AG04449 (cell line): ENCODE data around the gene RIPK3.

Experiments used
- CTCF ChIA-PET: fragments of 350-600 bp; formaldehyde crosslinking; extraction: SDS; loops from one replicate; lab custom pipeline; 2021; ENCODE audit warnings: antibody characterized with exemption; lab: Yijun Ruan, JAX
- POLR2A ChIA-PET: fragments of 400-600, 350-600 bp; formaldehyde crosslinking; extraction: SDS; loops from one replicate; lab custom pipeline; 2020; ENCODE audit warnings: antibody characterized with exemption, inconsistent platforms; lab: Yijun Ruan, JAX
- DNase-seq: peaks from one replicate; pipeline ENCODE4 v3.0.0-alpha.2; 2010; ENCODE audit warnings: low read depth, low spot score
- H3K4me3 ChIP-seq: 2 replicates; pipeline ENCODE4 v1.5.1; 2011; ENCODE audit warnings: low read depth, mild to moderate bottlenecking, control low read depth, low read length
- TF ChIP-seq, protein P1 (sequence below): IDR thresholded peaks from one replicate; pipeline ENCODE4 v1.5.1; 2011; ENCODE audit warnings: mild to moderate bottlenecking, moderate library complexity, low read length, control low read depth, inconsistent platforms; ENCODE audit not compliant: insufficient read depth; ENCODE audit errors: missing control alignments

The RIPK3 gene

DNA sequence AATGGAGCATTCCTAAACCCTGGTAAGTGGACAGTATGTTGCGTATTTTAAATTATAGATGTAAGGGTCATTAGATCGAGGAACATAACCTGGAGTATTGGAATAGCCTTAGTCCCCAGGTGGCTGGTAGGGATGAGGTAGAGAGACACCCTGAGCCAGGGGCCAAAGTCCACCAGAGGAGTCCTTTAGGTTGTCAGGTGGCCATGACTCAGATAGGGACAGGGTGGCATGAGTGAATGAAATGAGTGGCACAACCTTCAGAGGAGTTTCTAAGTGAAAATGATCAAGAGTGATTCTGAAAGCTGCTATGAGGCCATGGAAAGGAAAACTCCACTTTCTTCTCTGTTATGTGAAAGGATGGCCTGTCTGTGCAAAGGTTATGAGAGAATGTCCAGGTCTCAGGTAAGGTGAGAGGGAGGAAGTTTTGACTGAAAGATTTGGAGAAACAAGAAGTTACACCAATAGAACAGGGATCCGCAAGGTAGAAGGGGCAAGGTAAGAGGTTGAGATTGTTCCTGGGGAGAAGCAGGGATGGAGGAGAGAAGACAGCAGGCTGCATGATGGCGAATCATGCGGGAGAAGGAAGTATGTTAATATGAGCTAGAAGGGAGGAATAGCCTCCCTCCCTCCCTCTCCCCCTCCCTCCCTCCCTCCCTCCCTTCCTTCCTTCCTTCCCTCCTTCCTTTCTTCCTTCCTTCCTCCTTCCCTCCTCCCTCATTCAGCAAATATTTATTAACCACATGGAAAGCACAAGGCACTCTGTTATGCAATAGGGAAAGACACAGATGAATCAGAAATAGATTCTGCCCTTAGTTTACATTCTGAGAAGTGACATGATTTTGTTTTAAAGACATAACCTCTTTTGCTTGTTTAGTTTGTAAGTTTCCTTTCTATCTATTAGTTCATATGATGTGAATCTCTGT is 14.0 kb upstream of the RIPK3 start:
- TF ChIP-seq, protein P1, sequence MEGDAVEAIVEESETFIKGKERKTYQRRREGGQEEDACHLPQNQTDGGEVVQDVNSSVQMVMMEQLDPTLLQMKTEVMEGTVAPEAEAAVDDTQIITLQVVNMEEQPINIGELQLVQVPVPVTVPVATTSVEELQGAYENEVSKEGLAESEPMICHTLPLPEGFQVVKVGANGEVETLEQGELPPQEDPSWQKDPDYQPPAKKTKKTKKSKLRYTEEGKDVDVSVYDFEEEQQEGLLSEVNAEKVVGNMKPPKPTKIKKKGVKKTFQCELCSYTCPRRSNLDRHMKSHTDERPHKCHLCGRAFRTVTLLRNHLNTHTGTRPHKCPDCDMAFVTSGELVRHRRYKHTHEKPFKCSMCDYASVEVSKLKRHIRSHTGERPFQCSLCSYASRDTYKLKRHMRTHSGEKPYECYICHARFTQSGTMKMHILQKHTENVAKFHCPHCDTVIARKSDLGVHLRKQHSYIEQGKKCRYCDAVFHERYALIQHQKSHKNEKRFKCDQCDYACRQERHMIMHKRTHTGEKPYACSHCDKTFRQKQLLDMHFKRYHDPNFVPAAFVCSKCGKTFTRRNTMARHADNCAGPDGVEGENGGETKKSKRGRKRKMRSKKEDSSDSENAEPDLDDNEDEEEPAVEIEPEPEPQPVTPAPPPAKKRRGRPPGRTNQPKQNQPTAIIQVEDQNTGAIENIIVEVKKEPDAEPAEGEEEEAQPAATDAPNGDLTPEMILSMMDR: no peak
- no peak overlapping the region for H3K4me3 ChIP-seq
- POLR2A ChIA-PET: interaction anchor here (1.3 kb wide), 1 partner anchor 12 kb away, joined by 4 read pairs; no protein-coding TSS in a partner anchor
- CTCF ChIA-PET: interaction anchor here (0.6 to 1.6 kb wide), 5 partner anchors 12 to 83 kb away, joined by 3 to 9 read pairs (median 4); partner anchors contain the start of gene CIDEB
- no peak for DNase-seq

- CTCF ChIA-PET: interaction anchor here (1.0 to 3.9 kb wide), 11 partner anchors 10 to 90 kb away, joined by 3 to 41 read pairs (median 5); partner anchors contain the start of genes ADCY4, CBLN3, KHNYN and NYNRIN
- TF ChIP-seq, protein P1: no peak
- no peak overlapping the region for H3K4me3 ChIP-seq
- POLR2A ChIA-PET: interaction anchor here (1.1 to 1.2 kb wide), 2 partner anchors 15 to 89 kb away, joined by 3 to 4 read pairs; no protein-coding TSS in a partner anchor
- DNase-seq: no peak
Measured at GRCh38 chr14:24351517-24351916, 11.7 kb upstream of the RIPK3 start.

DNA sequence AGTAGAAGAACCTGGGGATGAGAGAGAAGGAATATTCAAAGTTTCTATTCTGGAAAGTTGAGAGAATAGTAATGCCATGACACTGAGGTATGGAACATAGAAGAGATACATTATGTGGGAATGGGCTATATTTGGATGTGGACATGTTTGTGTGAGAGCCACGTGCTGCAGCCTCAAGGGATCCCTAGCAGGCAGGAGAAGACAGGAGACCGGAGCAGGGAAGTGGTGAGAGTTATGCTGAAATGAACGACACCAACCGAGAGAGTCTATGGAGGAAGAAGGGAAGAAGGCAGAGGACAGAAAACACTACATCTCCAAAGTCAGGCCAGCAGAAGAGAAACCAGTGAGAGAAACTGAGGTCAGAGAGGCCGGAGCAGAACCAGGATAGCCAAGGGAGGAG is 10.0 kb upstream of the RIPK3 start:
- TF ChIP-seq, protein P1: no peak
- ChIA-PET POLR2A (no interaction called here), CTCF (interaction anchor here (0.7 to 3.9 kb wide), 5 partner anchors 11 to 86 kb away, joined by 3 to 31 read pairs (median 6); partner anchors contain the start of genes CBLN3 and KHNYN)
- no peak for DNase-seq
- no peak overlapping the region for H3K4me3 ChIP-seq

DNA sequence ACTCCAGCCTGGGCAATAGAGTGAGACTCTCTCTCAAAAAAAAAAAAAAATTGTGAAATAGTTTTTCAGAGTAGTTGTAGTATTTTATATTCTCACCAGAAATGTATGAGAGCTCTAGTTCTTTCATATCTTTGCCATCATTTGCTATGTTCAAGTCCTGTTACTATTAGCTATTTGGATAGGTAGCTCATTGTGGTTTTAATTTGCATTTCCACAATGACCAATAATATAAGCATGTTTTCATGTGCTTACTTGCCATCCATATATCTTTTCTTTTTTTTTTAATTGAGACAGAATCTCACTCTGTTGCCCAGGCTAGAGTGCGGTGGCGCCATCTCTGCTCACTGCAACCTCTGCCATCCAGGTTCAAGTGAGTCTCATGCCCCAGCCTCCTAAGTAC is 8.4 kb upstream of the RIPK3 start:
- CTCF ChIA-PET: interaction anchor here (0.6 to 5.7 kb wide), 14 partner anchors 11 to 90 kb away, joined by 3 to 101 read pairs (median 4); partner anchors contain the start of genes ADCY4, CBLN3, CIDEB and KHNYN
- DNase-seq: no peak
- H3K4me3 ChIP-seq: no peak overlapping the region
- TF ChIP-seq, protein P1: no peak
- POLR2A ChIA-PET: no interaction called here

DNA sequence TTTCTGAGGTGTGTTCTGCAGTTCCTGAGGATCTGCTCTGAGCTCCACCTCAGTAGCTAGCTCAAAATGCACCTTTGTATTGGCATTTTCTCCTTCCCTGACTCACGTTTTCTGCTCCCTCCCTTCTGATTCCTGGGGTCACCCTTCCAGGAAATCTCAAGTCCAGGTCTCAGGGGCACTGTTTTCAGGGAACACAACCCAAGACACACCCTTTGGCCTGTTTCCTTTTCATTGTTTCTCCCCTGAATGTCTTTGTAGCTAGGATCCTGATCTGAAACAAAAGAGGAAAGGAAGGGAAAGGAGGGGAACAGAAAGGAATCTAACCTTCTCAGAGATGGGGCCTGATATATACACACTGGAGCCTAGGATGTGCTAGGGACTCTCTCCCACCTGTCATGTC is 7.3 kb upstream of the RIPK3 start:
- TF ChIP-seq, protein P1: no peak
- H3K4me3 ChIP-seq: no peak overlapping the region
- CTCF ChIA-PET: interaction anchor here (0.8 to 5.7 kb wide), 13 partner anchors 11 to 90 kb away, joined by 3 to 101 read pairs (median 5); partner anchors contain the start of genes ADCY4, CBLN3, CIDEB and KHNYN
- DNase-seq: no peak
- POLR2A ChIA-PET: no interaction called here
